SW 1271 (cell line): ENCODE data around the gene KLK10.

ENCODE experiments used
- DNase-seq, 2 experiments: peaks; one replicate each; lab custom pipeline; 2025; lab: John Stamatoyannopoulos, UW

The KLK10 gene, protein sequence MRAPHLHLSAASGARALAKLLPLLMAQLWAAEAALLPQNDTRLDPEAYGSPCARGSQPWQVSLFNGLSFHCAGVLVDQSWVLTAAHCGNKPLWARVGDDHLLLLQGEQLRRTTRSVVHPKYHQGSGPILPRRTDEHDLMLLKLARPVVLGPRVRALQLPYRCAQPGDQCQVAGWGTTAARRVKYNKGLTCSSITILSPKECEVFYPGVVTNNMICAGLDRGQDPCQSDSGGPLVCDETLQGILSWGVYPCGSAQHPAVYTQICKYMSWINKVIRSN

DNA sequence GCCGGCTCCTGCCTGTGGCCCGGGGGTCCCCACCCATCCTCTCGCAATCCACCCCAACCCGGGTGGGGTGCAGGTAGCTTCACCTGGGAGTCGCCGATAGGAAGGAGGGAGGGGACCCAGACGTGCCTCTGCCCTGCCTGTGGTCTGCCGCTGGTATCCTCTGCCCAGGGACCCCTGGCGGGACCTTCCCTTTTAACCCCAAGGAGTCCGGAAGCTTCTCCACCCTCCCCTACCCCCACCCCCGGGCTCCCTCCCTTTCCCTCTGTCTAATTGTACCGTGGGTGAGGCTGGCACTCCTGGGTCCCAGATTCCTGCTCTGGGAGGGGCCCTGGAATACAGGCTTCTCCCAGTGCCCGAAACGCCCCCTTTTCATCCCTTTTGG, at the start of gene KLK10:
TSS of gene KLK10 (minus strand) at position 166 of the 382 bp plus-strand sequence. CDS start 579 bp downstream, outside the sequence.
- no peak for DNase-seq

GRCh38 chr19:51066393-51067186, 47.1 kb upstream of the KLK10 start:
- DNase-seq: no peak

- DNase-seq: no peak
Observed at GRCh38 chr19:51065221-51065960, 45.9 kb upstream of the KLK10 start.

DNA sequence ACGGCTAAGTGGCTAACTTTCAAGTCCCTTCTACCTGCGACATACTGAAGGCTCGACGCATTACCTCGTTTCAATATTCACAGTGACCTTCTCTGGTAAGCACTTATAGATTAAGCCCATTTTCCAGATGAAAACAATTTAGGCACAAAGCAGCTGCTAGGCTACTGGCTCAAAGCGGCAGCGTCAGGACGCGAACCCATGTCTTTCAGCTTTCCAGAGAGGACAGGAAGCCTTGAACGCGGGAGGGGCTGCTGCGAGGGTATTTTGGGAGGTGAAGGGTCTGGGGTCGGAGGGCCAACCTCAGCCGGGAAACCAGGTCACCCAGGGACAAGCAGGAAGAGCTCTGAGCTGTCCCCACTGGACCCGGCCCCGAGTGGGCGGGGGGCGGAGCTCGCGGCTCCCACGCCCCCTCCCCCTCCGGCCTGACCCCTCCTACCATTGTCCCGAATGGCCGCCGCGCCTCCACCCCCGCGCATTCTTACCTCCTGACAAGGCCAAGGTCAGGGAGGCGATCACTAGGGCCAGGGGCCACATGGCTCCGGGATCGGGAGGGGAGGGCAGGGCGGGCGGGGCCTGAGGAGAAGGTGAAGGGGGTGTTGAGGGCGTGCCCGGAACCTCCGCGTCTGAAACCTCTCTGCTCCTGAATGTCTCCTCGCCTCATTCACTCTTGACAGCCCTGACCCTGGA, 45.2 kb upstream of the KLK10 start, which contains the start of gene KLK13:
TSS of gene KLK13 (minus strand) at position 559 of the 687 bp plus-strand sequence. CDS start at position 534, 25 bp downstream.
- DNase-seq: no peak

DNA sequence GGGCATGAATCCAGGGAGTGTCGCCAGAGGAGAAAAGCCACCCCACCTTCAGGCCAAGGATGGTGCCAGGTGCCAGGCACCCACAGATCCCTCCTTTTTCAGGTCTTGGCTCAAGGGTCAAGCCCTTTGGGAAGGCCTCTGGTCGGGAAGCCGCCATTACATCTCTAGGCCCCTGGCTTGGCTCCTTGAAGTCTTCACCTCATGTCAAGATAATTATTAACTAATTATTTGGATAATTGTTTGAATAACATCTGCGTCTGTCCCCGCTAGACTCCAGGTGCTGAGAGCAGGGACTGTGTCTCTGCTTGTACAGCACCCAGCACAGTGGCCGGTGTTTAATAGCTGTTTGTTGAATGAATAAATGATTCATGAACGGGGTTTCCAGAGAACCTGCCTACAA, 44.2 kb upstream of the KLK10 start:
- DNase-seq: no peak

DNA sequence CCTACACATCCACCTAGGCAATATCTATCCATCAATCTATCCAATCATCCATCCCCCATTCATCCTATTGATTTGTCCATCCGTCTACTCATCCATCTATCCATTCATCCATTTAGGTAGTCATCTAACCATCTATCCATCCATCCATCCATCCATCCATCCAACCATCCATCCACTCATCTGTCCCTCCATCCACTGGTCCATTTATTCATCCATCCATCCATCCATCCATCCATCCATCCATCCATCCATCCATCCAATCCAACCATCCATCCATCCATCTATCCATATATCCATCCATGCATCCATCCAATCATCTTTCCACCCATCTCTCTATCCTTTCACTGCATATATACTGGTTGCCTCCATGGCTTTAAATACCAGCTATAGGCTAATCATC, 41.5 kb upstream of the KLK10 start:
- no peak for DNase-seq

GRCh38 chr19:51060336-51060735, 40.8 kb upstream of the KLK10 start:
- DNase-seq: no peak

DNA sequence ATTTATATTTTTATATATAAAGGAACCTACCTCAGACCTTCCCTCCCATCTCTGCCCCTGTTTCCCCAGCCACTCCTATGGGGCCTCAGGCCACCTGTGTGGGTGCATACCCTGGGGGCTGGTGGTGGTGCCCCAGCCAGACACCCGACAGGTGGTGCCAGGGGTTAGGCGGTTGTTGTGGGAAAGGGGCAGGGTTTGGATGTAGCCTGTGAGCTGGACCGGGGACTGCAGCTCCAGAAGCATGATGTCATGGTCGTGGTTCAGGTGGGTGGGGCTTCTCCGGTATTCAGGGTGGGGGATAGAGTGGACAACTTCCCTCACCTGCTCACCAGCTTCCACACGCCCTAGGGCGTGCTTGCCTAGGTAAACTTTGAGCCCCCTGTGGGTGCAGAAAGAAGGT, 40.2 kb upstream of the KLK10 start:
- DNase-seq: no peak

DNA sequence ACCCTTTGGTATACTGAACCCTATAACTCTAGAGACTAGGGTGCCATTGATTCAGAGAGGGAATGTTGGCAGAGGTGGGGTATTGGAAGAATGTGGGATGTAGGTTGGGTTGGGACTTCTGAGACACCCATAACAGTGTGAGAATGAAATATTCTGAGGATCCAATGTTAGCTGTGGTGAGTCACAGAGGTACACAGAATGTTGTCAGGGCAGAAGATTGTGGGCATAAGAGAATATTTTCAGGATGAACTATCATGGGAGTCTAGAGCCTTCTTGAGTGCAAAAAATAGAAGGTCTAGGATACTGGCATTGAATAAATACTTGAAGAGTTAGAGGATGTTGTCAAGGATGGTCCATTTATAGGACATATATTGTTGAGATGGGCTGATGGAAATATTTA, 36.4 kb upstream of the KLK10 start:
- DNase-seq: no peak

GRCh38 chr19:51047031-51047335, 27.5 kb upstream of the KLK10 start:
- DNase-seq: no peak

- DNase-seq: no peak
Observed at GRCh38 chr19:51044327-51044726, 24.8 kb upstream of the KLK10 start.

DNA sequence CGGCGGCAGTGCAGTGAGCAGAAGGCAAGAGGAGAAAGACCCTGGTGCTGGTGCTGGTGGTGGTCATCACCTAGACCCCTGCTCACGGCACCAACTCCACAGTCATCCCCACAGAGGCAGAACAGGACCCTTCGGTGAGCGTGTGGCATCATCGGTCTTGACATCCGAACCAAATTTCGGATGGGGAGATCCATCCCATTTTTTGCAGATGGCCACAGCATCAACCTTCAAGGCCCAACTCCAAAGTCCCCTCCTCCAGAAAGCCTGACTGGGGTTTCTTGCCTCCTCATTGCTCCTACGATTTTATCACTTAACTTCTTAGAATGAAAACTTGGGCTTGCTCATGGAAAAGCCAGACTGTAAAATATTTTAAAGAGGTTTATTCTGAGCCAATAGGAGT, 24.0 kb upstream of the KLK10 start:
- no peak for DNase-seq

DNA sequence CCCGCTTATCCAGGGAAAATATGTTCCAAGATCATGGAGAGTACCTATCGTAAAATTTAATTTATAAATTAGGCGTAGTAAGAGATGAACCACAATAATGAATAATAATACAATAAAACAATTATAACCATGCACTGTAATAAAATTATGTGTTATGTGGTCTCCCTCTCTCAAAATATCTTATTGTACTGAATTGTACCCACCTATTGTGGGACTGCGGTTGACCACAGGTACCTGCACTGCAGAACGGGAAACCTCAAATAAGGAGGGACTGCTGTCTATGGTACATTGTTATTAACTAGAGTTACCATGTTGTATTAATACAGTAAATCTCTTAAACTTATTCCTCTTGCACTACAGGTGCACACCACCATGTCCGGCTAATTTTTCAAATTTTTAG, 20.6 kb upstream of the KLK10 start:
- no peak for DNase-seq

GRCh38 chr19:51036519-51036918, 17.0 kb upstream of the KLK10 start:
- no peak for DNase-seq

GRCh38 chr19:51034704-51035103, 15.2 kb upstream of the KLK10 start, which contains the start of gene KLK12:
TSS of gene KLK12 (minus strand) at chr19:51035002. CDS start at chr19:51034621, 381 bp downstream.
- DNase-seq: no peak

GRCh38 chr19:51031880-51032225, 12.3 kb upstream of the KLK10 start:
- no peak for DNase-seq

GRCh38 chr19:51031220-51031879, 11.8 kb upstream of the KLK10 start:
- no peak for DNase-seq

GRCh38 chr19:51030631-51031030, 11.1 kb upstream of the KLK10 start:
- no peak for DNase-seq

DNA sequence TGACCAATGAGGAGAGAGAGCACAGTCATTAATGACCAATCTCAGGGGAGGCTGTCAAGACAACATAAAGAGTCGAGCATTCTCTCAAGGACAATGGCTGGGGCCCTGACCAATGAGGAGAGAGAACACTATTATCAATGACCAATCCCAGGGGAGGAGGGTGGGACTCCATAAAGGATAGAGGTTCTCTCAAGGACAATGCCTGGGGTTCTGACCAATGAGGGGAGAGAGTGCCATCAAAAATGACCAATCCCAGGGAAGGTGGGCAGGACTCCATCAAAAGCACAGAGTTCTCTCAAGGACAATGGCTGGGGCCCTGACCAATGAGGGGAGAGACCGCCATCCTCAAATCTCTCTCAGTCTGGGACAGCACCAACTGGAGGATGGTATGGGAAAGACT, 10.2 kb upstream of the KLK10 start:
- no peak for DNase-seq

GRCh38 chr19:51027873-51028272, 8.4 kb upstream of the KLK10 start:
- no peak for DNase-seq

DNA sequence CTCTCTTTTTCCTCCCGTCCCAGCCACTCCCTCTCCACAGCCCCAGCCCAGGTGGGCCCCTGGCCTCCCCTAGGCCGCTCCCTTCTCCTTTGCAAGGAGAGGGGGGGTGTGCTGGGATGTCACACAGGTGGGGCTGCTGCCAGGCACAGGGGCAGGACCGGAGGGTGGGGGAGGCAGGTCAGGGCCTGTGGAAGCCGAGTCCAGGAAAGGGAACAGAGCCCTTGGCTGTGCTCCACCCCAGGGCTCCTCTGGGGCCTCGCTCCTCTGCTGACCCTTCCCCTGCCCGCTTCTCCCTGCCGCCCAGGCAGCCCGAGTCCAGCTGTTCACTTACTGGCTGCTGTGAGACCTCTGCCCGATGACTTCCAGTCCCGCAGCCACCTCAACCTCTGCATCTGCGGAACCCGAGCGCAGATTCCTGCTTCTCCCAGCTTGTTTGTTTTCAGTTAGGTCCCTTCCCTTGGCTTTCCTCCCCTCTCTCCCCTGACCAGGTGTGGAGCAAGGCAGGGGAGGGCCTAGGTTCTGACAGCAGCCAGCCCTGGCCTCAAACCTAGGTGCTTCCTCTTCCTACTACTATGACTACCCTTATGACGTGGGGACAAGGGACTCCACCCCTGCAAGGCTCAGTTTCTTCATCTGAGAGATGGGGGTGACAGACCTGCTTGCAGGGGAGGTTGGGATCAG, 7.8 kb upstream of the KLK10 start:
- no peak for DNase-seq

DNA sequence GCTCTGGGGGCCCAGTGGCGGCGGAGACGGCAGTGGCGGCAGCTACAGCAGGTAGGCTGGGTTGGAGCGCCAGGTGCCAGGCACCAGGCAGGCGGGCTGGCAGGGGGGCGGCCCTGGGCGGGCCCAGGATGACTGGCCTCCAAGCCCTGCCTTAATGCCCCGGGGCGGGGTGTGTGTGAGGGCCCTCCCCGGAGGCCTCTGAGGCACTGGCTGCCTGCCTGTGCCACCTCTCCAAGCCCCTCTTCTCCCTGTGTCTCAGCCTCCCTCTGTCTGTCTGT, 7.0 kb upstream of the KLK10 start, which contains the start of gene KLK11:
TSS of gene KLK11 (minus strand) at position 63 of the 278 bp plus-strand sequence. CDS start 985 bp downstream, outside the sequence.
- DNase-seq: no peak
